Esophagus squamous epithelium (tissue), 5 donors: ENCODE results near the gene CLTCL1. TPM values are rescaled to one million over a fixed set of nuclear protein-coding genes. Genes with fewer than 3 reads are reported as not detected.

ENCODE experiments used
- DNase-seq: peaks from one replicate; lab custom pipeline; 2025; lab: John Stamatoyannopoulos, UW
- H3K27ac ChIP-seq, 4 donors: fragments of 200-600 bp; sonication (generic); one replicate each; pipeline ENCODE4 v1.5.1; 2016 to 2019; ENCODE audit warnings: mild to moderate bottlenecking in 1 of 4
- H3K27me3 ChIP-seq, 4 donors: fragments of 200-600 bp; sonication (generic); 1 replicate in 3 of 4; 2 replicates in 1 of 4; pipeline versions ENCODE4 v1.5.1 to v1.6.0; 2017 to 2021; ENCODE audit warnings: antibody characterized with exemption in 1 of 4
- H3K36me3 ChIP-seq, 3 donors: fragments of 200-600 bp; sonication (generic); one replicate each; pipeline ENCODE4 v1.5.1; 2016 to 2019
- H3K4me1 ChIP-seq, 3 donors: fragments of 200-600 bp; sonication (generic); one replicate each; pipeline ENCODE4 v1.5.1; 2017 to 2019
- H3K4me3 ChIP-seq, 4 donors: fragments of 200-600 bp; sonication (generic); 1 replicate in 3 of 4; 2 replicates in 1 of 4; pipeline ENCODE4 v1.5.1; 2016 to 2019; ENCODE audit warnings: mild to moderate bottlenecking in 2 of 4, moderate library complexity in 1 of 4
- H3K9me3 ChIP-seq, 3 donors: fragments of 200-600 bp; sonication (generic); one replicate each; pipeline ENCODE4 v1.5.1; 2016 to 2019
- CTCF ChIP-seq, 6 experiments: fragments of 450-650 bp in 4 of 6; fragments of 200-600 bp in 2 of 6; sonication (generic) in 2 of 6; IDR thresholded peaks; one replicate each; pipeline ENCODE4 v1.5.1; 2016 to 2019; ENCODE audit warnings: antibody characterized with exemption in 6 of 6, mild to moderate bottlenecking in 4 of 6, moderate library complexity in 4 of 6
- POLR2A ChIP-seq, 4 donors: fragments of 450-650 bp; IDR thresholded peaks; one replicate each; pipeline ENCODE4 v1.6.1; 2017; ENCODE audit warnings: antibody characterized with exemption in 4 of 4, mild to moderate bottlenecking in 4 of 4, moderate library complexity in 3 of 4
- WGBS, 2 donors: methylation state at CpG; one replicate each; pipeline ENCODE4 v1.1.5; 2018; 5-methylcytosine and 5-hydroxymethylcytosine counted together
- intact Hi-C: fragments of 100-400 bp; cut with DNase I; formaldehyde crosslinking; loops from one replicate; pipeline ENCODE4 v1.15.0; 2022
- total RNA-seq, 4 donors: library from RNA; depleted of rRNA; stranded (reverse); fragments of >200 nt; gene quantifications; one replicate each; pipeline ENCODE4 v1.1.0, GENCODE V29; 2016
- donor health status: DM: yes; HTN: yes; CAD: no.

The CLTCL1 gene
- total RNA-seq: 1 to 10 TPM; 3.0 to 7.7 (median 5.1) TPM

- intact Hi-C loops: no loop called here
- Histone ChIP-seq H3K27me3 (no peaks in the 10 kb centered on the region), H3K4me1 (peaks cover 15 to 50% (median 26%) of the 10 kb centered on the region in 3 donors), H3K27ac (peak within 1 kb of the TSS; percentile 88 to 89 (median 88)), H3K4me3 (peak within 1 kb of the TSS; percentile 64 to 98 (median 85)), H3K36me3 (no peaks in the 10 kb centered on the region), H3K9me3 (no peaks in the 10 kb centered on the region)
- TF ChIP-seq CTCF (IDR thresholded peaks at IDR 0.05) (no peak), POLR2A (IDR thresholded peaks at IDR 0.05) (peak in 2 of 4 donors; percentile 36 to 50)
- 10% methylated on average over 2 to 18 of the region's 74 CpGs for WGBS, 2 donors
- no peak for DNase-seq
Observed at GRCh38 chr22:19291580-19292457, at the start of gene CLTCL1. TSS of gene CLTCL1 (minus strand) at chr22:19291719. CDS start at chr22:19291641, 78 bp downstream.

- WGBS, 2 donors: 95 to 100% methylated on average over 2 of the region's 2 CpGs
- no peak overlapping the region for H3K27ac ChIP-seq
- peaks cover under 1 to 100% (median 4%) of the 10 kb centered on the region in 3 donors for H3K36me3 ChIP-seq
Observed at GRCh38 chr22:19337137-19337536, 45.6 kb upstream of the CLTCL1 start.

GRCh38 chr22:19336133-19337075, 44.9 kb upstream of the CLTCL1 start:
- H3K27me3 ChIP-seq: no peaks in the 10 kb centered on the region
- TF ChIP-seq POLR2A (IDR thresholded peaks at IDR 0.05): no peak
- no peak for TF ChIP-seq CTCF (IDR thresholded peaks at IDR 0.05)
- peaks cover 4 to 100% (median 8%) of the 10 kb centered on the region in 3 donors for H3K36me3 ChIP-seq
- DNase-seq: no peak
- WGBS, 2 donors: 90 to 97% methylated on average over 6 to 7 of the region's 7 CpGs
- no peak overlapping the region for H3K4me3 ChIP-seq
- peaks cover 0 to 43% (median 18%) of the 10 kb centered on the region in 3 donors for H3K9me3 ChIP-seq
- H3K27ac ChIP-seq: no peak overlapping the region
- no peaks in the 10 kb centered on the region for H3K4me1 ChIP-seq
- intact Hi-C loops: no loop called here

More at GRCh38 chr22:19337137-19337536, 45.6 kb upstream of the CLTCL1 start:
- Histone ChIP-seq H3K27me3 (no peaks in the 10 kb centered on the region), H3K9me3 (peaks cover 0 to 43% (median 18%) of the 10 kb centered on the region in 3 donors), H3K4me1 (no peaks in the 10 kb centered on the region), H3K4me3 (no peak overlapping the region)
- TF ChIP-seq CTCF (IDR thresholded peaks at IDR 0.05) (no peak), POLR2A (IDR thresholded peaks at IDR 0.05) (no peak)
- intact Hi-C loops: no loop called here
- DNase-seq: no peak

- no peaks in the 10 kb centered on the region for H3K27me3 ChIP-seq
- H3K9me3 ChIP-seq: peaks cover 0 to 39% (median 7%) of the 10 kb centered on the region in 3 donors
- intact Hi-C loops: no loop called here
- no peak overlapping the region for H3K27ac ChIP-seq
- no peak overlapping the region for H3K4me3 ChIP-seq
- DNase-seq: no peak
- peaks cover 14 to 94% (median 20%) of the 10 kb centered on the region in 3 donors for H3K36me3 ChIP-seq
- TF ChIP-seq POLR2A (IDR thresholded peaks at IDR 0.05) (no peak), CTCF (IDR thresholded peaks at IDR 0.05) (no peak)
- 86 to 93% methylated on average over 3 to 4 of the region's 5 CpGs for WGBS, 2 donors
- H3K4me1 ChIP-seq: no peaks in the 10 kb centered on the region
Observed at GRCh38 chr22:19331975-19332374, 40.5 kb upstream of the CLTCL1 start.
